Left cardiac atrium (tissue), 4 donors: Measurements from ENCODE around the gene LRFN2. TPM values are rescaled to one million over a fixed set of nuclear protein-coding genes. Genes with fewer than 3 reads are reported as not detected.

Experiments
- ATAC-seq, 2 donors: fragments of 200-7000 bp; cut with Tn5 transposase; one replicate each; pipeline ENCODE4 v1.9.1; 2020; ENCODE audit warnings: mild to moderate bottlenecking in 2 of 2, moderate library complexity in 2 of 2
- DNase-seq: peaks from one replicate; pipeline ENCODE4 v3.0.0-alpha.2; 2020
- intact Hi-C, 2 donors: fragments of 100-400 bp; cut with DNase I; formaldehyde crosslinking; loops; one replicate each; pipeline versions ENCODE4 v1.14.1 to v1.15.1; 2022 to 2023
- total RNA-seq, 2 donors: library from RNA; stranded (reverse); fragmentation: NEBNext Ultra II Directional; extraction: Animal tissue kit (Norgen Biotek cat#: 25700); gene quantifications; one replicate each; pipeline ENCODE4 v1.2.1, GENCODE V29; 2021
- donor health status: DM: no; HTN: yes; CAD: no.
- donor health status: DM: no; HTN: yes; CAD: no; lungs with severe emphysema.
- donor health status: DM: yes; HTN: yes; CAD: no.
- donor health status: Dilated cardiomyopathy.

LRFN2 gene
- total RNA-seq, 2 donors from 2014 or later: not detected

DNA sequence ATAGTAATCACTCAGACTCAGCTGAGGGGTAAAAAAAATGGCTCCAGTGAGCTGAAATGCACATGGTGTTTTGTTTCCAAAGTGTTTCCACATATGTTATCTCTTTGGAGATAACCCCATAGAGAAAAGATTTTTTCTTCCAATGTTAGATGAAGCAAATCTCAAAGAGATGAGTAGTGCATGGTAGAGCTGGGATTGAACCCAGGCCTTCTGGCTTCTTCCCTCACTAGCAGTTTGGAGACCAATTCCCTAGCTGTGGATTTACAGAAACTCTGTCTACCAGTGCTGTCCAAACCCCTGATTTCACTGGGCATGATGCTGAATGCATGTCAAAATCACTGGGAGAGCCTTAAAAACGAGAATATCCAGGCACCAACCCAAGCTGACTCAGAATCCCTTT lies 165.1 kb downstream of the LRFN2 start:
- intact Hi-C loops: no loop called here
- no peak for ATAC-seq
- no peak for DNase-seq

DNA sequence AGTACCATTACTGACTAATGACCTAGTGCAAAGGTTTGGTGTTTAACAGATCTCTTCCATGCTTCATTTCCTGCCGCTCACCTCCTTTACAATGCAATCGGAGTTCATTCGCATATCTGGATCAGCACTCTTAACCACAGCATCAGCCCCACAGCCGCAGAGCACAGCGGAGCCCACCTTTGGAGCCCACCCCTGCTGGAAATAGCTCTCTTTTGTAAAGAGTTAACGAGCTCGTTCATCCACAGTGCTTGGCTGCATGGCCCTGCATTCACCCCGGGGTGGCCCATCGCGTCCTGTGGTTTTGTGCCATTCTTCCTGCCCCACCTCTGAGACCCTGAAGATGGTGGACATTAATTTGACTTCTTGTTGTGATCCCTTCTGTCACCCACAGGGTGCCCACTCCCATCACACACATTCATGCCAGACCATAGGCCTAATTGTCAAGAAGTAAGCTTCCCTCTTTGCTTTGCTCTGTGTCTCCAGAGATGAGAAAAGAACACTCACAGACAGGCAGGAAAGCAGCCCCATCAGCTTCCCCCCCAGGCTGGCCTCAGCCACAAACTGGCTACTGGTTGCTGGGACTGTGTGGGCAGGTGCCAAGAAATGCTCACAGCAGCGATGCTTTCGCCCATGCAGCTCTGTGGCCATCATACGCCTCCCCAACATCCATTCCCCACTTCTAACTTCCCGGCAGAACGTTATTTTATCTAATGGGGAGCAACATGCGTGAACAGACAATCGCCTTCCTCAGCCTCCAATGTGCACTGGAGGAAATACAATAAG lies 167.0 kb downstream of the LRFN2 start:
- intact Hi-C loops: no loop called here
- DNase-seq: no peak
- no peak for ATAC-seq

DNA sequence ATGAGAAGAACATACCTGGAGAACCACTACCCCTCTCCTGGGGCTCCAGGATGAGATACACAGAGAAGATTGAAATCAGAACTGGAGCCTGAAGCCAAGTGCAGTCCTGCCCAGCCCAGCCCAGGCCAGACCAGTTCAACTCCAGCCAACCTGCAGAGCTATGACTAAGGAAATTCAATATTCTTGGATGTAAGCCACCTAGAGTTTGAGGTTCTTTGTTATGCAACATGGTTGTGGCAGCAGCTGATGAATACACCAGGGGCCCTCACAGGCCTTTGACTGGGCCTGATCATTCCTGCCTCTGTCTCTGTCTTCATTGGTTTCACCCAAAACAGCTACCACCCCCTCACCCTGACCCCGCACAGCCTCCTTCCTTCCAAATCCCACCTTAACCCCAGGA lies 167.8 kb downstream of the LRFN2 start:
- ATAC-seq: peak in 1 of 2 donors; percentile 16
- intact Hi-C loops: no loop called here
- DNase-seq: no peak

DNA sequence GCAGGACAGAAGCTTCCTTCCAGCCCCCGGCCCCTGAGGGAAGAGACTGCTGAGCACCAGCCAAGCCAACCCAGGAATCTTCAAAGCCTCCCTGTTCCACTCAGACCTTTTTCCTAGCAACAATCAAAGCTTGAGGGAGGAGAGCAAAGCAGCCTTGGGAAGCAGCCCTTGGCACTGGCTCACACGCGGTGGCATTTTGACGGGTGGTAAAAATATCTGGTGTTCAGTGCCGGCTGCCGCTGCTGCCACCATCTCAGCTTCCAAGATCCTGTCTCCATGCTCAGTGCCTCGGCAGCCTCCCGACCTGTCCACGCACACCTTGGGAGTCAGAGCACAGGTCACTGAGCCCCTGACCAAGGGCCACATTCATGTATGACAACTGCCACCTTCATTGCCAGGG lies 170.1 kb downstream of the LRFN2 start:
- peak; percentile 34 for DNase-seq
- intact Hi-C loops: no loop called here
- ATAC-seq: peak; percentile 57 to 72

DNA sequence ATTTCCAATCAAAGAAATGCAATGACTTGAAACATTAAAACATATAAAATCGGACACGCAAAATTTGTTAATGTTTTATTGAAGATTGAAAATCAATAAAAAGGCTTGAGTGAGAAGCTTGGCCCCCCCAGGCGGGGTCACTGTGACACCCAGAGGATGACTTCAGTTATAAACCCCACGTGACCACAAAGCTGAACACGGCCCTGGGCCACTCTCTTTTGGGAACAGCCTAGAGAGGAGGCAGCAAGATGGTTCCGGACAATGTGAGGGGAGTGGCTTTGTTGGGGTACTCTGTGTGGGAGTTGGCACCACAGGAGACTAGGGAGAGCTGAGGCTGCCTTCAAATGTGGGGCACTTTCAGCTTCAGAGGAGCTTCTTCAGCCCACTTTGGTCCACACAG lies 172.5 kb downstream of the LRFN2 start:
- ATAC-seq: no peak
- no peak for DNase-seq
- intact Hi-C loops: no loop called here

DNA sequence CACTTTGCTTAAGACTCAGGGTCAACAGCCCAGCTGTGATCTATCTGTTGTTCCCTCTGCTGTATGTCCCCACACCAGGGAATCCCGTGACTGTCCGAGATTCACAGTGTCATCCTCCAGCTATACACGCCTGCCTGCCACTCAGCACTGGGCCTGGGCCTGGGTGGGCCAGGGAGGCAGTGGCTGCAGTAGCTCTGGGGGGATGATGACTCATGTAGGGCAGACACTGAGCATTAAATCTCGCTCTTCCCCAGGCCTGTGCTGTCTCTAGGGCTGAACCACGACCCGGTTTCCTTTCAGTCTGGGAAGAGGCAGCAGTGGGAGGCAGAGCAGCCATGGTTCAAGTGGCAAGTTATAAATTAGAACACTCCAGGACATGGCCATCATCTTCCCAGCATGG lies 173.9 kb downstream of the LRFN2 start:
- intact Hi-C loops: no loop called here

DNA sequence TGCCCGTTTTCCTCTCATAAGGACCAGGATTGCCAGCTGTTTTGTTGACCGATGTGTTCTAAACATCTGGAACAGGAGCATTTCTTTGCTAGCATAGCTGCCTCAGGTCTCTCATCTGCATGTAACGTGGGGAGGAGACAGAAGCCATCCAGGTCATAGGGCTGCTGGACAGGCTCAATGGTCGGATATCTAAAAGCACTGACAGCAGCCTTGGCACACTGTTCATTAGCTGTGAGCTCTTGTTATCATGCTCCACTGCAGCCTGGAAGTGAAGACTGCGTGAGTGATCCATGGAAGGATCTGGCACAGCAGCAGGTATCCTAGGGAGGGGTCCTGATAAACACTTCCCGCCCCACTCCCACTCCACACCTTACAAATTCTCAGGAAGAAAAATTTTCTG lies 175.3 kb downstream of the LRFN2 start:
- DNase-seq (no peak), ATAC-seq (peak in 1 of 2 donors; percentile 40)
- intact Hi-C loops: no loop called here

More for the DNA sequence above, 173.9 kb downstream of the LRFN2 start:
- ATAC-seq (peak in 1 of 2 donors; percentile 29), DNase-seq (no peak)

DNA sequence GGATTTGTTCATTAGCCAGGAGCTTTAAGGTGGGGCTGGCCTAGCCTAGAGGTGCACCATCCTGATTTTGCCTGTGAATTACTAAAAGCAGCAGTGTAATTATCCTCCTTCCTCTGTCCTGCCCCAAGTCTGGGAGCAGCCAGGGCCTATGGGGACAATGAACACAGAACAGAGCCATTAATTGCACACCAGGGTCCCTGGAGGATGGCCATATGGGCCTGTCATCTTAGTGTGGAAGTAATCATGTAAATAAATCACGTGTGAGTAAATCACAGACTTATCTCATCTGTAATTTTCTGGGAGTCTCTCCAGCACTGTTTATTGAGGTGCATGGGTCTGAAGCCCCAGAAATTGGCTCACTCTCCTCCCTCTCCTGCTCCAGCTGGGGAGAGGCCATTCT lies 176.3 kb downstream of the LRFN2 start:
- ATAC-seq: no peak
- no peak for DNase-seq
- intact Hi-C loops: no loop called here

DNA sequence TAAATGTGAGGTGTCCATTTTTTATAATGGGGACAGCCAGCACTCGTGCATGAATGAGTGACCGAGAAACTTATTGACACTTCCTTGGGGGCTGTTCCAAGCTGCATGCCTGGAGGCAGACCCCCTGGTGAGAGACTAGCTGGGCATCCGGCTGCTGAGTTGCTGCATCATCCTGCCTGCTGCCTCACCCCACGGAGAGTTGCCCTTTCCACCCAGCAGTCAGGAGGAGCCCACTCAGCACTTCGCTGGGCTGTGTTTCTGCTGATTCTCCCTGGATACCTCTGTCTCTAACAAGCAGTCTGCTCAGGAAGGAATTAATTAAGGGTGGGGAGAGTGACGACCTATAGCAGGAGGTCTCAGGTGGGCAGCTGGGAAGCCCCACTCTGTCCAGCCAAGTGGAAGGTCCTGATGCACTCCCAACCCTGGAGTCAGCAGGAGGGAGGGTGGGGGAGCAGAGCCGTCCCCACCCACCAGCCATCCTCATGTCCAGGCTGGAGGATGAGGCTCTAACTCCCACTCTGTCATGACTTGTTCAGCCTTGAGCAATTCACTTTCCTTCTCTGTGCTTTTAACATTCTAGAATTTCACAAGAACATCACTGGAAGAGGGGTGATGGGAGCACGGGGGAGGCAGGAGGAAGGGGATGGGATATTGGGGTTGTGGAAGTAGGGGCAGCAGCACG lies 177.3 kb downstream of the LRFN2 start:
- DNase-seq (no peak), ATAC-seq (no peak)
- intact Hi-C loops: no loop called here

DNA sequence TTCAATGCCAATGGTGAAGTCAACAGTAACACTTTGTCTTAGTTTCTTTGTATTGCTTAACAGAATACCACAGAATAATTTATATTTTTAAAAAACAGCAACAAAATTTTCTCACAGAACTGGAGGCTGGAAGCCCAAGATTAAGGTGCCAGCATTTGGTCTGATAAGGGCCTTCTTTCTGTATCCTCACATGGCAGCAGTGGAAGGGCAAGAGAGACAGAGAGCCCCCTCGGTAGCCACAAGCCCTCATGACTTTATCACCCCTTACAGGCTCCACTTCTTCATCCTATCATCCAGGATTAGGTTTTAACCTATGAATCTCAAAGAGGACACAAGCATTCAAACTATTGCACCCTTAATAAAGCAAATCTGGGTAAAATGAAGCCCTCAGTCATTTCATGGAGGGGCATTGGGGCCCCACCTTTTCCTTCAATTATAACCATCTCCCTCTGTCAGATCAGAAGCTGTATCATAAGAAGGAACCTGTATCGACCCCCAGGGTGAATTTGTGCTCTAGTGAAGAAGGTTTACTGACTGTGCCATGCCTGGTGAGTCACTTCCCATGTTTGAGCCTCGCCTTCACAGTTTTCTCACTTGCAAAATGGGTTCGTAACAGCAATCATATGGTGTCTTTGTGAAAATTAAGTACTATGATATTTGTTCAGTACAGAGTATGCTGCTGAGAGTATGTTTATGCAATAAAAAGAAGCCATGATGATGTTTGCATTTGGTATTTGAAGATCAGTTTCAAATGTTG lies 178.2 kb downstream of the LRFN2 start:
- ATAC-seq: no peak
- intact Hi-C loops: no loop called here
- no peak for DNase-seq

DNA sequence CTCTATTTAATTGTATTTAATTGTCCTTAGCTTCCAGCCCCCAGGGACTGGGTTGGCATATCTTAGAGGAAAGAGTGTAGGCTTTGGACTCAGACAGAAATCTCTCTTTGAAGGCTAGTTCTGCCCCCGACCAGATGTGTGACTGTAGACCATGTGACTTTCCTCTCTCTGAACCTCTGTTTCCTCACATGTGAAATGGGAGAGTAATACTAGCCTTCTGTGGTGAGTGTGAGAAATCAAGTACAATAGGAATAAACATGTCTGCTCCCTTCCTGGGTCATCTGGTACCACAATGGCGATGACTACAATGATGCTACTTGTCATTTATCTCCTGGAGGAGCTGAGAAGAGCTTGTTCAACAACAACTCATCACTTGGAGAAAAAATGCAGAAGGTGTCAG lies 179.9 kb downstream of the LRFN2 start:
- DNase-seq (no peak), ATAC-seq (no peak)
- intact Hi-C loops: no loop called here

DNA sequence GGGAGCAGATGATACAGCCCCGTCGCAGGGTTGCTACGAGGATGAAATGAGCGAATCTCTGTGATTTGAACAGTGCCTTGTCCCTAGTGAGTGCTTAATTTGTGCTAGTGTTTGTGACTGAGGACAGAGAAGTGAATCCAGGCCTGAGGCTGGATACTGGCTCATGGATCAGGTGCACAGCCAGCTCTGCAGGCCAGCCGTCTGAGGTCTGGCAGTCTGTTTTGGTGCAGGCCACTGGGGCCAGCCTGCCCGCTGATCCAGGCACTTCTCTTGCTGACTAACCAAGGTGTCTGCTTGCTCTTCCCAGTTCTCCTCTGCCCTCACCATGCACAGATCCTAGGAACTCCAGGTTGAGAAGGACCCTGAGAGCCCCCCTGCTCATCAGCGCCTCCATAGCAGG lies 181.0 kb downstream of the LRFN2 start:
- ATAC-seq: no peak
- DNase-seq: no peak
- intact Hi-C loops: no loop called here

DNA sequence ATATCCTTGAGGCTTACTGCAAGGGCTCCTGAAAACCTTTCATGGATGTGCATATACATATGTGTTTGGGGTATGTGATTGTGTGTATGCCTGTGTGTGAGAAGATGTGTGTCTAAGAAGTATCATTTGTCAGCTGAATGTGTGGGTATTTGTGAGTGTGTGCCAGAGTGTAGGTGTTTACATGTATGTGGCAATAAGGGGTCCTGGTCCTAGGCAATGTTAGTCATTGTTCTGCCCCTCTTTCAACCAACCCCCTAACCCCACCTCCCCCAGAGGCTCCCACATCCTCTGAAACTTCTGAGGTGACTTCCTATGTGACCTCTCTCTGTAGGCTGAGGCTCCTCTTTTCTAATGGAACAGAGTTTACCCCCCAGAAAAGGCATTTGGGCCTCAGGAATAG lies 186.4 kb downstream of the LRFN2 start:
- ATAC-seq (no peak), DNase-seq (no peak)
- intact Hi-C loops: no loop called here

DNA sequence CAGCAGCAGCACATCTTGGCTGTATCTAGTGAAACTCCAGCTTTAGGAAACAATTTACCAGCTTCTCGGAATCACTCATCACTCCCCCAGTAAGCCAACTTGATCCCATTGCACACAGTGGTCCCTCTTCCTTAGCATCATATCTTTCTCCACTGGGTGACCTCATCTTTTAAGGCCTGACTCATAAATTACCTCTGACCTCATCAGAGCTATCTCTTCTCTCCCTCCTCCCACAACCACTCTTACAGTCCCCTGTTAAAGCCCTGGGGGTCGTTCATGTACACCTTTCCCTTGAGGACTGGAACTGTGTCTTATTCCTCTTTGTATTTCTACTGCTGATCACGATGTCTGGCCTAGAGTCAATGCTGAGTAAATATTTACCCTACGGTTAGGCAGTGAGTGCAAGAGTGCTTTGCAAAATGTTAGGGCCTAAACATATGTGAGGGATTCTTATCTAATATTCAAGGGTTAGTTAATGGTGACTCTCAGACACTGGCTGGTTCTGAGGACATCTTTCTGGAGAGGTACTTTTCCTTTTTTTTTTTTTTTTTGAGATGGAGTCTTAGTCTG lies 187.2 kb downstream of the LRFN2 start:
- no peak for ATAC-seq
- DNase-seq: no peak
- intact Hi-C loops: no loop called here

DNA sequence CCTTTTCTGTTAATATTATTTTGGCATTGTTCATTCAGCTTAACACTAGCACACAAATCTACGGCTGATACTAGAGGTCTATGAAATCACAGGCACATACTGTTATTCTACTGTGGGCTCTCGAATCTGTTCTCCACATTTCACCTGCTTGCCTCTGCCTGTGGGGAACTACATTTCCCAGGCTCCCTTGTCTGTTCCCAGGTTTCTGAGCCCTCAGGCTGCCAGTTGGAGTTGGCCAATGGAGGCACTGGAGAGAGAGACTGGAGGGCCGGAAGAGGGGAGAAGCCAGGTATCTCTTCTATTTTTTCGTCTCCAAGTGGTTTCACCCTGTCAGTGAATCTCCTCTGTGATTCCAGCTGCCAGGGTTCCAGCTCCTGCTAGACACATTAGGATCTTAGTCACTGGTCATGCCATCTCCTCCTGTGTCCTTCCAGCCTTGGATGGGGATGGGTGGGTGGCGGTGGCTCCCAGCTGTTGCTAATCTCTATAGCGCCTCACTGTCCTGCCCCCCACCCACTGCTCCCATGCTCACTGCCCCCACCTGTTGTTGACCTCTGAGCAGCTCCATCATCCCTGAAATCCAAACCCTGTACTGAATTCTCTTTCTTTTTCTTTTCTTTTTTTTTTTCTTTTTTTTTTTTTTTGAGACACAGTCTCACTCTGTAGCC lies 188.2 kb downstream of the LRFN2 start:
- intact Hi-C loops: no loop called here
- no peak for DNase-seq

DNA sequence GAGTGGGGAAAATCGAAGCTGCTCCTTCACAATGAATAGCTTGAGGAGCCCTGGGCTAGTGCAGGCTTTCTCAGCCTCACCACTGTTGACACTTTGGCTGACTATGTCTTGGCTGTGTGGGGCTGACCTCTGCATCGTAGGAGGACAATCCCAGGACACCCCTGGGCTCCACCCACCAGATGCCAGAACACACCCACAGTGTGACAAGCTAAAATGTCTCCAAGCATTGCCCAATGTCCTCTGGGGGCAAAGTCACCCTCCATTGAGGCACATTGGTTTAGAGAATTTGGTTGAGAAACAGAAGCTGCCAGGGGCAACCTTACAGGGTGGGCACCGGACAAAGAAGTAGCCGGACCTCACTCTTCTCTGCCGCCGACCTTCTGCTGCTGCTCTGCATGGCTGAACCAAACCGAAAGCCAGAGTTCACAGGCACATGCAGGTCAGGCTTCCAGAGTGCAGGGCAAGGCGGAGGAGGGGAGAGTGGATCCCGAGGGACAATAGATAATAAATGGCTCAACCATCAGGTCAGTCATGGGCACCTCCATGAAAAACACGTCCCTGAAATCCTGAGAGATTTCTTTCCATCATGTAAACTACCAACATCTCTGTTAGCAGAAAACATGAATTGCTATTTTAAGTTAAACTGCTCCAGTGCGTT lies 189.0 kb downstream of the LRFN2 start:
- no peak for DNase-seq
- intact Hi-C loops: no loop called here
- ATAC-seq: no peak

More for the DNA sequence above, 188.2 kb downstream of the LRFN2 start:
- no peak for ATAC-seq

DNA sequence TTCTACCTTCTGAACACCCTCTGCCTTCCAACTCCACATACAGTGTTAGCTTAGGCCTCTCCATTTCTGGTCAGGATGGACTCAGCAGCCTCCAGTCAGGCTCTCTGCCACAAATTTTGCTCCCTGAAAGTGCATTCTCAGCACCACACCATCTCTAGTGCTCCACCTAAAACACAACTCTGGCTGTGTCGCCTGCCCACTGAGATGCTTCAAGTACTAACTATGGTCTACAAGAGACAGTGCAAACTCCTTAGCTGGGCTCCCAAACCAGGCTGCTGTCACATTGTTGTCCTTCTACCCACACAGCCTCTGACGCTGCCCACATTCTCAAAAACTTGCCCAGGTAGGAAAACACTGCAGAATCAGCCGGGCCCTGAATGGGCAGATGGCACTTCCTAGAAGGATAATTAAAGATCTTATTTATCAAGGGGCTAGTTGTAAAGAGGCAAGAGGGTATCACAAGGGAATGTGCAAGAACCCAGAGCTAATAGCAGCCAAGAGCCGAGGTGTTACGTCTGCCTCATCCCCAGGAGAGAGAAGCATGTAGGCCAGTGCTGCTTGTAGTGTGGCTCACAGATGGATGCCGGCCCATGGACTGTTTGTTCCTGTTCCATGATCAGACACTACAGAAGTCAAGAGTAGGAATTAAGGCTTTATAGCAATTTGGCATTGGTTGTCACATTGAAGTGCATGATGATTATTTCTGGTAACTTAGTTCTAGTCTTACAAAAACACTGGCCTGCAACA lies 189.7 kb downstream of the LRFN2 start:
- intact Hi-C loops: no loop called here
- ATAC-seq: no peak
- no peak for DNase-seq

DNA sequence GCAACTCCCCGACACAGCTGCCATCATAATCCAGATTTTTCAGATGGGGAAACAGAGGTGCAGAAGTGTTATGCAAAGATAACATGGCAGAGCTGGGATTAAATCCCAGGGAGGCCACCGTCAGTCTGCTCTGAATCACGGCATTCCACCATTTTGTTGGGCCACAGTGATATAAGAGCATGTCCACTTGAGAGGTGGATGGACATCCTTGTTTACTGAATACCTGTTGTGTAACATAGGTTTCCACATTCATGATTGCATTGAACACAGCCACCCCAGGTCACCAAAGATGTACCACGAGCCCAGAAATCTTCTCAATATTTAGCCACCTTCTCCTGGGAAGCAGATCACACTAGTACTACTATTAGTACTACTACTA lies 191.5 kb downstream of the LRFN2 start:
- ATAC-seq (no peak), DNase-seq (no peak)
- intact Hi-C loops: no loop called here
